Loucy (cell line): Measurements from ENCODE around the gene SCD.

Source experiments
- H2AFZ ChIP-seq: fragments of 200-600 bp; sonication (generic); 2 replicates; pipeline ENCODE4 v1.6.0; 2016; ENCODE audit warnings: antibody characterized with exemption, mild to moderate bottlenecking, low read length, moderate library complexity
- H3F3A ChIP-seq: fragments of 200-600 bp; 2 replicates; pipeline ENCODE4 v1.6.0; 2016; ENCODE audit warnings: antibody characterized with exemption, low read depth, mild to moderate bottlenecking
- H3K27me3 ChIP-seq: fragments of 200-600 bp; sonication (generic); 2 replicates; pipeline ENCODE4 v1.6.1; 2014; ENCODE audit warnings: low read length, mild to moderate bottlenecking; ENCODE audit not compliant: insufficient read depth, poor library complexity, severe bottlenecking
- H3K36me3 ChIP-seq: fragments of 200-600 bp; sonication (generic); 2 replicates; pipeline ENCODE4 v1.6.1; 2016; ENCODE audit warnings: low read length; ENCODE audit not compliant: insufficient read depth
- H3K4me1 ChIP-seq: fragments of 200-600 bp; sonication (generic); 2 replicates; pipeline ENCODE4 v1.5.1; 2014; ENCODE audit warnings: low read length, mild to moderate bottlenecking; ENCODE audit not compliant: insufficient read depth, poor library complexity, severe bottlenecking
- H3K4me2 ChIP-seq: fragments of 200-600 bp; sonication (generic); 2 replicates; pipeline ENCODE4 v1.6.0; 2014; ENCODE audit warnings: antibody characterized with exemption, low read length, low read depth, mild to moderate bottlenecking; ENCODE audit not compliant: poor library complexity, severe bottlenecking
- H3K4me3 ChIP-seq: fragments of 200-600 bp; sonication (generic); 2 replicates; pipeline ENCODE4 v1.5.1; 2014; ENCODE audit warnings: low read length, mild to moderate bottlenecking, mixed read lengths; ENCODE audit not compliant: poor library complexity, severe bottlenecking
- H3K79me2 ChIP-seq: fragments of 200-600 bp; sonication (generic); 2 replicates; pipeline ENCODE4 v1.6.1; 2014; ENCODE audit warnings: low read length; ENCODE audit not compliant: insufficient read depth
- H3K9ac ChIP-seq: fragments of 200-600 bp; sonication (generic); 2 replicates; pipeline ENCODE4 v1.6.0; 2014; ENCODE audit warnings: mild to moderate bottlenecking, low read depth, low read length, moderate library complexity; ENCODE audit not compliant: poor library complexity, severe bottlenecking
- H3K9me2 ChIP-seq: fragments of 200-600 bp; sonication (generic); replicated peaks from 2 replicates; pipeline ENCODE4 v1.6.1; 2016; ENCODE audit warnings: low read depth, low read length, mixed read lengths
- H3K9me3 ChIP-seq: fragments of 200-600 bp; sonication (generic); 2 replicates; pipeline ENCODE4 v1.6.1; 2014; ENCODE audit warnings: mild to moderate bottlenecking, antibody characterized with exemption, low read length, low read depth; ENCODE audit not compliant: insufficient read depth
- H4K20me1 ChIP-seq: fragments of 200-600 bp; sonication (generic); 2 replicates; pipeline ENCODE4 v1.6.0; 2014; ENCODE audit warnings: antibody characterized with exemption, low read length, mild to moderate bottlenecking; ENCODE audit not compliant: insufficient read depth, poor library complexity, severe bottlenecking
- EZH2phosphoT487 ChIP-seq: fragments of 200-600 bp; IDR thresholded peaks from 2 replicates; pipeline ENCODE4 v1.6.1; 2018; ENCODE audit warnings: antibody characterized with exemption, mild to moderate bottlenecking, moderate library complexity, borderline replicate concordance
- TF ChIP-seq, protein P1 (sequence below): fragments of 200-600 bp; sonication (generic); conservative IDR thresholded peaks from 2 replicates; pipeline ENCODE4 v1.5.1; 2014; ENCODE audit warnings: mild to moderate bottlenecking, antibody characterized with exemption, low read length

SCD gene

DNA sequence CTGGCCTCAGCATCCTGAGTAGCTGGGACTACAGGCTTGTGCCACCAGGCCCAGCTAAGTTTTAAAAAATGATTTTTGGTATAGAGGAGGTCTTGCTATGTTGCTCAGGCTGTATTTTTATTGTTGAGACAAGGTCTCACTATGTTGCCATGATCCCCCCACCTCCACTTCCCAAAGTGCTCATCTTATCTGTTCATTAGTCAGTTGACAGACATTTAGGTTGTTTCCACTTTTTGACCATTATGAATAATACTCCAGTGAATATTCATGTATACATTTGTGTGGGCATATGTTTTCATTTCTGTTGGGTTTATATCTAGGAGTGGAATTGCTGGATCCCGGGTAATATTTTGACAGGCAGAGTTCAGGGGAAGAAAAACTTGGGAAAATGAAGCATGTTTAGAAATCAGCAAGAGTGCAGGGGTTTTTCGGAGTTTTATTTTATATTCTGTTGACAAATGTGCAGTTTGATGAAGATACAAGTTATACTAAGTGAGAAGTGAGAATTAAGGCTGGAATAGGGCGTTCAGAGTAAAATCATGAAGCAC is 2.7 kb upstream of the SCD start:
- Histone ChIP-seq H3K36me3 (peaks cover 19% of the 10 kb centered on the region; the same call in 1 of the 2 replicates), H3K4me1 (peaks cover 30% of the 10 kb centered on the region), H3F3A (no peaks in the 10 kb centered on the region), H4K20me1 (peaks cover 20% of the 10 kb centered on the region), H3K4me3 (no peak overlapping the region), H3K9ac (peak overlapping the region; percentile 99), H3K9me2 (no peaks in the 10 kb centered on the region), H3K9me3 (no peaks in the 10 kb centered on the region), H3K79me2 (peaks cover 41% of the 10 kb centered on the region), H3K4me2 (no peak overlapping the region), H3K27me3 (peaks cover 7% of the 10 kb centered on the region), H2AFZ (no peak overlapping the region)
- no peak for TF ChIP-seq EZH2phosphoT487
- TF ChIP-seq, protein P1, sequence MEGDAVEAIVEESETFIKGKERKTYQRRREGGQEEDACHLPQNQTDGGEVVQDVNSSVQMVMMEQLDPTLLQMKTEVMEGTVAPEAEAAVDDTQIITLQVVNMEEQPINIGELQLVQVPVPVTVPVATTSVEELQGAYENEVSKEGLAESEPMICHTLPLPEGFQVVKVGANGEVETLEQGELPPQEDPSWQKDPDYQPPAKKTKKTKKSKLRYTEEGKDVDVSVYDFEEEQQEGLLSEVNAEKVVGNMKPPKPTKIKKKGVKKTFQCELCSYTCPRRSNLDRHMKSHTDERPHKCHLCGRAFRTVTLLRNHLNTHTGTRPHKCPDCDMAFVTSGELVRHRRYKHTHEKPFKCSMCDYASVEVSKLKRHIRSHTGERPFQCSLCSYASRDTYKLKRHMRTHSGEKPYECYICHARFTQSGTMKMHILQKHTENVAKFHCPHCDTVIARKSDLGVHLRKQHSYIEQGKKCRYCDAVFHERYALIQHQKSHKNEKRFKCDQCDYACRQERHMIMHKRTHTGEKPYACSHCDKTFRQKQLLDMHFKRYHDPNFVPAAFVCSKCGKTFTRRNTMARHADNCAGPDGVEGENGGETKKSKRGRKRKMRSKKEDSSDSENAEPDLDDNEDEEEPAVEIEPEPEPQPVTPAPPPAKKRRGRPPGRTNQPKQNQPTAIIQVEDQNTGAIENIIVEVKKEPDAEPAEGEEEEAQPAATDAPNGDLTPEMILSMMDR: no peak

GRCh38 chr10:100345570-100346330 is 1.3 kb upstream of the SCD start:
- H3K9ac ChIP-seq: peak overlapping the region; percentile 99
- H3K27me3 ChIP-seq: peaks cover 7% of the 10 kb centered on the region
- no peaks in the 10 kb centered on the region for H3F3A ChIP-seq
- peaks cover 45% of the 10 kb centered on the region for H3K4me1 ChIP-seq
- H3K36me3 ChIP-seq: peaks cover 33% of the 10 kb centered on the region
- H3K4me3 ChIP-seq: peak overlapping the region; percentile 97
- H3K79me2 ChIP-seq: peaks cover 55% of the 10 kb centered on the region
- peak overlapping the region; percentile 91 for H3K4me2 ChIP-seq
- H3K9me2 ChIP-seq: no peaks in the 10 kb centered on the region
- TF ChIP-seq EZH2phosphoT487: no peak
- TF ChIP-seq, protein P1: no peak
- peaks cover 35% of the 10 kb centered on the region for H4K20me1 ChIP-seq
- no peaks in the 10 kb centered on the region for H3K9me3 ChIP-seq
- no peak overlapping the region for H2AFZ ChIP-seq

DNA sequence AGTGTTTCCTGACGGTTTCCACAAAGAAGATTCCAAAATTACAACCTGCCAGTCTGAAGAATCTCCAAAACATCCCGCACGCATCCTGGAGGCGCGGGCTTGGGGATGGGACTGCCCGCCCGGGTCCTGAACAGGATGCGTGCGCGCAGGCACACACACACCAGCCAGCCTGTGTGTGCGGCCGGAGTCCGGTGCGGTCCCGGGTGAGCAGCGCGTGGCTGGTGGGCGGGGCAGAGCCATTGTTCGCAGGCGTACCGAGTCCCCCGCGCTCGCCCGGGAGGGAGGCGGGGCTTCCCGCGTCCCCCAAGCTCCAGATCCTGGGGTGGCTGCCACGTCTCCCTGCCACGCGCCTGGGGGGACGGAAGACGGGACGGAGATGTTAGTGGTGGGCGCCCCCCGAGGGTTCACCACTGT is 675 bp upstream of the SCD start:
- Histone ChIP-seq H3K4me1 (peaks cover 51% of the 10 kb centered on the region), H3K4me2 (peak overlapping the region; percentile 91), H2AFZ (peak overlapping the region; percentile 44; the same call in 1 of the 2 replicates), H3K9me3 (no peaks in the 10 kb centered on the region), H3K79me2 (peaks cover 61% of the 10 kb centered on the region), H3F3A (no peaks in the 10 kb centered on the region), H3K4me3 (peak overlapping the region; percentile 97), H3K27me3 (peaks cover 7% of the 10 kb centered on the region), H4K20me1 (peaks cover 41% of the 10 kb centered on the region), H3K9me2 (no peaks in the 10 kb centered on the region), H3K9ac (peak overlapping the region; percentile 99), H3K36me3 (peaks cover 39% of the 10 kb centered on the region)
- no peak for TF ChIP-seq EZH2phosphoT487
- TF ChIP-seq, protein P1: no peak
